Mucosa of descending colon (tissue), 3 donors: ENCODE data around the gene NHS. TPM values are rescaled to one million over a fixed set of nuclear protein-coding genes. Genes with fewer than 3 reads are reported as not detected.

ENCODE experiments used
- ATAC-seq: fragments of 200-7000 bp; cut with Tn5 transposase; one replicate; pipeline ENCODE4 v1.9.1; 2020; ENCODE audit warnings: mild to moderate bottlenecking, moderate library complexity
- DNase-seq, 3 donors: peaks; one replicate each; pipeline ENCODE4 v3.0.0-alpha.2; 2020
- H3K36me3 ChIP-seq: fragments of 200-600 bp; one replicate; pipeline ENCODE4 v1.8.0; 2021; ENCODE audit warnings: low read depth, mild to moderate bottlenecking
- H3K4me1 ChIP-seq: fragments of 200-600 bp; one replicate; pipeline ENCODE4 v1.8.0; 2021; ENCODE audit warnings: low read depth, mild to moderate bottlenecking
- H3K4me3 ChIP-seq: fragments of 200-600 bp; one replicate; pipeline ENCODE4 v1.8.0; 2021; ENCODE audit warnings: mild to moderate bottlenecking
- H3K9me3 ChIP-seq: fragments of 200-600 bp; one replicate; pipeline ENCODE4 v1.8.0; 2021; ENCODE audit warnings: mild to moderate bottlenecking
- CTCF ChIP-seq: fragments of 200-600 bp; IDR thresholded peaks from one replicate; pipeline ENCODE4 v1.8.0; 2022; ENCODE audit warnings: antibody characterized with exemption, mild to moderate bottlenecking
- intact Hi-C, 2 donors: fragments of 100-400 bp; cut with DNase I in 1 of 2; cut with micrococcal nuclease in 1 of 2; formaldehyde crosslinking; loops; one replicate each; pipeline versions ENCODE4 v1.11.0 to v1.11.1; 2022; cut with DNase I, micrococcal nuclease
- total RNA-seq, 3 donors: library from RNA; stranded (reverse); fragmentation: NEBNext Ultra II Directional in 2 of 3; extraction: Animal tissue kit (Norgen Biotek cat#: 25700) in 2 of 3; gene quantifications; one replicate each; pipeline versions ENCODE4 v1.2.1 to v1.2.4, GENCODE V29; 2021 to 2023
- donor health status: DM: no; HTN: no; CAD: no; lungs with moderate emphysema.
- donor health status: DM: no; HTN: no; CAD: no.
- donor health status: DM: no; HTN: yes; CAD: no.

Gene NHS
- total RNA-seq, 3 donors from 2014 or later: 1.8 to 11.7 (median 2.1) TPM

DNA sequence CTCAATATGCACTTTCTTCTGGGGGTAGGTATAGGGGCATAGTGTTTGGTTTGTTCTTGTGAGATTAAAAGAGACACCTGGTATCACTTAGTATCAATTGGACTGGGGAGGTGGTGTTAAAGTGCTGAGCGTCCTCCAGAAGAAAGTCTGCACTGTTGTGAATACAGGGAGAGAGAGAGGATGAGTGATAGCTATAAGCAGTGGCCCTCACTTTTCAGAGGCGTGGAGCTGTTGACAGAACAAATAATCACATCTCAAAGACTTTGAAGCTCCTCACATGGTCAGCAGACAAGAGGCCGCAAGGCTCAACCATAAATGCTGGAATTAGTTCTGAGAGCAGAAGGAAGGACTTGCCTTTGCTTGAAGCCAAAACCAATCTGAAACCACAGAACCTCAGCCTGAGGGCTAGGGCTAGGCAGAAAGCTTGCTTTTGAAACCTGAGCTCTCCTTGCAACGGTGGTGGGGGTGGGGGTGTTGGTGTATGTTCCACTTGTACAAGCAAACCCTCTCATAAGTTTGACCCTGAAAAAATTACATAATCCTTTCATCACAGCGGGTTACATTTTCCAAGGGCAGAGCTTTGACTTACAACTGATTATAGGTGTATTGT, 239.1 kb downstream of the NHS start:
- Histone ChIP-seq H3K4me3 (no peak overlapping the region), H3K9me3 (no peaks in the 10 kb centered on the region), H3K4me1 (no peaks in the 10 kb centered on the region), H3K36me3 (no peaks in the 10 kb centered on the region)
- ATAC-seq (no peak), DNase-seq (no peak)
- TF ChIP-seq CTCF: no peak
- intact Hi-C loops: no loop called here

DNA sequence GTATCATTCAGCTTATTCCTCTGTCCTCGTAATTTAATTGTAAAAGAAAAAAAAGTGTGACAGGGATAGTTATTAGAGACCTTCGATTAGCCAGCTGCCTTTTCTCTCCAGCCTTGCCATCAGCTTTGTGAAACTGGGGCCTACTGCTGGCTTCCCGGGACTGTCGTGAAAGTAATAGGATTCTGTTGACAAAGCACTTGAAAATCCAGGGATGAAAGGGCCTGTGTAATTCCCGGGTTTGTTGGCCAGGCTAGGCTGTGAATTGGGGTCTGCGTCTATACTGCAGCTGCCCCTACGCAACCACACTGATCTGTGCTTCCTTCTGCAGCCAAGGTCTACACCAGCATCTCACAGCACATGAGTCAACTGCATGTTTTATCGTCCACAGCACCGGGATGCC, 241.9 kb downstream of the NHS start:
- Histone ChIP-seq H3K36me3 (no peaks in the 10 kb centered on the region), H3K9me3 (no peaks in the 10 kb centered on the region), H3K4me1 (no peaks in the 10 kb centered on the region), H3K4me3 (no peak overlapping the region)
- ATAC-seq (no peak), DNase-seq (no peak)
- TF ChIP-seq CTCF: no peak
- intact Hi-C loops: no loop called here

DNA sequence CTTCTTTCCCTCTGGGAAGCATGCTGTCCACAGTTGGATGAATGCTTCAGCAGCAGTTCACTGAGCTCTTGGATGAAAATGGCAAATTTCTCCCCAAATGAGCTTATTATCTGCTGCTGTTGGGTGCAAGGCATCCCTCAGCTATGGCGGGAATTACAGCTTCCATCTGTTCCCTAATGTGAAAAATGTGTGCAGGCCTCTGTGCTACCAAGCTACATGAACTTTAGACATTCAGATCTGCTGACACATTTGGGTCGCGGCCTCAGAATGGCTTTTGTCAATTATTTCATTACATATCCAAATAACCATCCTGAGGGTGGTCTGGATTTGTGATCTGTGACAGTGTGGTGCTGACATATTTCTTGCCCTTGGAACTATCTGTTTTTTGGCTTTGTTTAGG, 242.8 kb downstream of the NHS start:
- DNase-seq (no peak), ATAC-seq (no peak)
- Histone ChIP-seq H3K36me3 (no peaks in the 10 kb centered on the region), H3K4me3 (no peak overlapping the region), H3K9me3 (no peaks in the 10 kb centered on the region), H3K4me1 (no peaks in the 10 kb centered on the region)
- intact Hi-C loops: no loop called here
- TF ChIP-seq CTCF: no peak

- no peak overlapping the region for H3K4me3 ChIP-seq
- no peak for TF ChIP-seq CTCF
- no peaks in the 10 kb centered on the region for H3K4me1 ChIP-seq
- DNase-seq (no peak), ATAC-seq (no peak)
- no peaks in the 10 kb centered on the region for H3K36me3 ChIP-seq
- intact Hi-C loops: no loop called here
- no peaks in the 10 kb centered on the region for H3K9me3 ChIP-seq
These were observed 246.7 kb downstream of the NHS start for GRCh38 chrX:17621566-17622270.

DNA sequence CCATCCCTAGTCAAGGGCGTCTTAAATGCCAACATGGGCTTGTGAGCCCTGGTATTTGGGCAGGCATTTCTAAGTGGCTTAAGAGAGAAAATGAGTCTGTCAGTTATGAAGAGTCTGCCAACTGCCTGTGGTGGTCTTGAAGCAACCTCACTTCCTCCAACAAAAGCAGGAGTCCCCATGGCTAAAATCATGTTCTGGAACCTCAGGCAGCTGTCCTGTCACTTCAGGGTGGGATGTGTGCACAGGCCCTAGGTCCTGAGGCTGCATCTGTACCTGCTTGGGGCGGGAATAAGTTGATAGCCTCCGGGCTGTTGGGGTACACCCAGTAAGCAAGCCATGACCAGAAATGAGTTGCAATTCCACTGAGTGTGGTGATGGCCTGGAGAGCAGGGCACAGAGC, 247.3 kb downstream of the NHS start:
- ATAC-seq: no peak
- intact Hi-C loops: no loop called here
- H3K9me3 ChIP-seq: no peaks in the 10 kb centered on the region

More for the DNA sequence above, 247.3 kb downstream of the NHS start:
- H3K4me1 ChIP-seq: no peaks in the 10 kb centered on the region
- no peaks in the 10 kb centered on the region for H3K36me3 ChIP-seq
- no peak overlapping the region for H3K4me3 ChIP-seq
- DNase-seq: no peak
- TF ChIP-seq CTCF: no peak
